Fibroblast of the aortic adventitia (primary cell): ENCODE data around the gene CAMK1D. TPM values are rescaled to one million over a fixed set of nuclear protein-coding genes. Genes with fewer than 3 reads are reported as not detected.
"Not testable (repeated sequence)": the region's sequence is repeated elsewhere in the genome, so short reads cannot be mapped to it uniquely, and the experiment has no call there.

Source experiments
- DNase-seq: peaks from one replicate; pipeline ENCODE4 v3.0.0-alpha.2; 2010; ENCODE audit warnings: low read depth
- H3K4me3 ChIP-seq: 2 replicates; pipeline ENCODE4 v1.5.1; 2011; ENCODE audit warnings: low read depth, mild to moderate bottlenecking, control low read depth, low read length, moderate library complexity
- total RNA-seq: library from RNA; depleted of rRNA; stranded (reverse); fragments of >200 nt; gene quantifications from 2 replicates; pipeline ENCODE4 v1.2.3, GENCODE V29; 2012; ENCODE audit warnings: low replicate concordance
- TF ChIP-seq, protein P1 (sequence below): IDR thresholded peaks from 2 replicates; pipeline ENCODE4 v1.5.1; 2011; ENCODE audit warnings: mild to moderate bottlenecking, low read length, control low read depth, inconsistent platforms; ENCODE audit not compliant: insufficient read depth

Gene CAMK1D
- total RNA-seq, 1 donor: 9.8 TPM

DNA sequence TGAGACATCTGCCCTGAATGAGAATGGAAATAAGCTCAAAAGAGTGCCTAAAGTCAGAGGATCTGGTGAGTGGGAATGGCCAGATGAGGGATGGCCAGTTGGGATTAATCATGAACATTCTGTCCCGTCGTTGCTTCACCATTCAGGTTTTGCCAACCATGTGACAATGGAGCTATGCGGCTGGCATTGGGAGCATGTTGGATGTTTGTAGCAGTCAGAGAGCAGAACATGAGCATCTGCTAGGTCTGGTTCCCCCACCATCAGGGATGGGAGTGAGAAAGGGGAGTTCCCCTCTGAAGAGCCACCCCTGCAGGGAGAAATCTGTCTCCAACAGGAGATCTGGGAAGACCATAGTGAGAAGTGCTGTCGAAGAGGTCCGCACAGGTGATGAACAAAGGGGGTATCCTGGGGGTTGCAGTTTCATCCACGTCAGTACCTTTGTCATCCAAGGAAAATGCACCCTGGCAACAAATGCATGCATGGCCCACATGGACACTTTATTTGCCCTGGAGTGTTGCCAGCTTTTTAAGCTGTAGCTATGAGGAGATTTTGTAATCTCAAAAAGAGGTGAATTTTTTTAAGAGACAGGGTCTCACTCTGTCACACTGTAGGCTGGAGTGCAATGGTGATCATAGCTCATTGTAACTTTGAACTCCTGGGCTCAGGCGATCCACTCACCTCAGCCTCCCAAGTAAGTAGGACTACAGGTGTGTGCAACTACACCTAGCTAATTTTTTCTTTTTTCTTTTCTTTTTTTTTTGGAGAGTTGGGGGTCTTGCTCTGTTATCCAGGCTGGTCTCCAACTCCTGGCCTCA lies 190.2 kb downstream of the CAMK1D start:
- peak; percentile 8 for DNase-seq
- TF ChIP-seq, protein P1, sequence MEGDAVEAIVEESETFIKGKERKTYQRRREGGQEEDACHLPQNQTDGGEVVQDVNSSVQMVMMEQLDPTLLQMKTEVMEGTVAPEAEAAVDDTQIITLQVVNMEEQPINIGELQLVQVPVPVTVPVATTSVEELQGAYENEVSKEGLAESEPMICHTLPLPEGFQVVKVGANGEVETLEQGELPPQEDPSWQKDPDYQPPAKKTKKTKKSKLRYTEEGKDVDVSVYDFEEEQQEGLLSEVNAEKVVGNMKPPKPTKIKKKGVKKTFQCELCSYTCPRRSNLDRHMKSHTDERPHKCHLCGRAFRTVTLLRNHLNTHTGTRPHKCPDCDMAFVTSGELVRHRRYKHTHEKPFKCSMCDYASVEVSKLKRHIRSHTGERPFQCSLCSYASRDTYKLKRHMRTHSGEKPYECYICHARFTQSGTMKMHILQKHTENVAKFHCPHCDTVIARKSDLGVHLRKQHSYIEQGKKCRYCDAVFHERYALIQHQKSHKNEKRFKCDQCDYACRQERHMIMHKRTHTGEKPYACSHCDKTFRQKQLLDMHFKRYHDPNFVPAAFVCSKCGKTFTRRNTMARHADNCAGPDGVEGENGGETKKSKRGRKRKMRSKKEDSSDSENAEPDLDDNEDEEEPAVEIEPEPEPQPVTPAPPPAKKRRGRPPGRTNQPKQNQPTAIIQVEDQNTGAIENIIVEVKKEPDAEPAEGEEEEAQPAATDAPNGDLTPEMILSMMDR: no peak
- no peak overlapping the region for H3K4me3 ChIP-seq

DNA sequence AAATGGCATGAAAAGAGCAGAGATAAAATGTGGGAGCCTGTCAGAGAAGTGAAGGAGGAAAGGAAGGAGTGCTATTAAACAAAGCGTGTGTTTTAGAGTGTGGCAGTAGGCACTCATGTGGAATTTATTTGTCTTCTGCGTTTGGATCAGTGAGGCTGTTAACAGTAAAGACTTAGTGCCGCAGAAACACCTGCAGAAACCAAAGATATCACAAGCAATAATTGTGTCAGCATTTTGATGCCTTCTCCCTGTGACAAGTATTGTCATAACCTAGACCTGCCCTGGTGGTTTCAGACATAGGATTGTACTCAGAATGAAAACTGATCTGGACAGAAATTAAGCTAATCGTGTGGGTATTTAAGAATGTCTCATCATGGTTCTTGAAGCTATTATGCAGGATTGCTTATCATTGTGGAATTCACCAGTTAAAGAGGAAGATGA lies 191.0 kb downstream of the CAMK1D start:
- H3K4me3 ChIP-seq: no peak overlapping the region
- TF ChIP-seq, protein P1: no peak
- DNase-seq: no peak

DNA sequence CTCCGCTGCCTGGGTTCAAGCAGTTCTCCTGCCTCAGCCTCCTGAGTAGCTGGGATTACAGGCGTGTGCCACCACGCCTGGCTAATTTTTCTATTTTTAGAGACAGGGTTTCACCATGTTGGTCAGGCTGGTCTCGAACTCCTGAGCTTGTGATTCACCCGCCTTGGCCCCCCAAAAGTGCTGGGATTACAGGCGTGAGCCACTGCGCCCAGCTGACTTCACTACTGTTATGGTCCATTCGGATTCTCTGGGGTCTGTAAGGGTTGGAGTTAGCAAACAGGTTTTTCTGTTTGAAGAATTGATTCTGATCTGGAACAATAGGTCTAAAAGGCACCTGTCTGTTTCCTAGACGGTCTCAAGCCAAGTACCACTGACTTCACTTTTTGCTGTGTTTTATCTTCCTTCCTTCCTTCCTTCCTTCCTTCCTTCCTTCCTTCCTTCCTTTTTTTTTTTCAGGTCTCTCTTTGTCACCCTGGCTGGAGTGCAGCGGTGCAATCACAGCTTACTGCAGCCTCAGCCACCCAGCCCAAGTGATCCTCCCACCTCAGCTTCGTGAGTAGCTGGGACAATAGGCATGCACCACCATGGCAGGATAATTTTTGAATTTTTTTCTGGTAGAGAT lies 192.2 kb downstream of the CAMK1D start:
- TF ChIP-seq, protein P1: no peak
- no peak overlapping the region for H3K4me3 ChIP-seq

DNA sequence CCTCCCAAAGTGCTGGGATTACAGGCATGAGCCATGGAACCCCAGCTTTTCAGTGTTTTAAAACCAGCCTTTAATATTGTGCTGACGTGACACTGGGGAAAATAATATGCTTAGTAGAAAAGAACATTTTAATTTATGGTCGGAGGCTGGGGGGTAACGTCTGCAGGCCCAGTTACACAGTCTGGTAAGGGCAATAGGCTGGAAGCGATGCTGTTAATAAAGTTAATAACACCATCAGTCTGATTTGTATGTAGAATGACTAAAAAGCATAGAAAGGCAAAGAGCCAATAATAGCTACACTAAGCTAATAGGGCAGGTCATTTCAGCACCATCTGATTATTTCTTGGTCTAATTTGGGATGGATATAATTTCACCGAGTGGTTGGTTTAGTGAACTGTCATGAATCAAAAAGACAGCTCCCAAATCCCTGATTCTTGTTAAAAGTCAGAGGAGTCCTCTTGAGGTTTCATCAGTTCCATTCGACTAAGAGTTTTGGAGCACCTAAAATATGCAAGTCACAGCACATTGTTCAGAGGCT lies 192.9 kb downstream of the CAMK1D start:
- TF ChIP-seq, protein P1: no peak
- no peak overlapping the region for H3K4me3 ChIP-seq
- no peak for DNase-seq

More for the DNA sequence above, 192.2 kb downstream of the CAMK1D start:
- no peak for DNase-seq

DNA sequence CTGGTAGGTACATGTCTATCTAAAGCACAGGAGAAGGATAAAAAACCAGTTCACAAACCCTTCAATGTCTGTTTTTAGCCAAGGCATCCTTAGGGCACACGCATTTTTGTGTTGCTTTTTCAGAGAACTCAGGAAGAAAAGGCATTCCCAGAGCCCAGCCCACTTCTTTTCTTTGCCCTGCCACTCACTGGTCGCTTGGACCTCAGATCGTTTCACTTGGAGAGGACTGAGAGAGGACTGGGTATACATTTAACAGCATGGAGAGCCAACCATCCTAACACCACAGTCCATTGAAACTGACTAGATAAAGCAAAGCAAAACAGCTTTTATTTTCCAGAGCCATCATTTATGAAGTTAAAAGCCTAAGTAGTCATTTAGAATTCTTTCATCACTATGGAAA lies 194.2 kb downstream of the CAMK1D start:
- no peak for DNase-seq
- TF ChIP-seq, protein P1: no peak
- no peak overlapping the region for H3K4me3 ChIP-seq

DNA sequence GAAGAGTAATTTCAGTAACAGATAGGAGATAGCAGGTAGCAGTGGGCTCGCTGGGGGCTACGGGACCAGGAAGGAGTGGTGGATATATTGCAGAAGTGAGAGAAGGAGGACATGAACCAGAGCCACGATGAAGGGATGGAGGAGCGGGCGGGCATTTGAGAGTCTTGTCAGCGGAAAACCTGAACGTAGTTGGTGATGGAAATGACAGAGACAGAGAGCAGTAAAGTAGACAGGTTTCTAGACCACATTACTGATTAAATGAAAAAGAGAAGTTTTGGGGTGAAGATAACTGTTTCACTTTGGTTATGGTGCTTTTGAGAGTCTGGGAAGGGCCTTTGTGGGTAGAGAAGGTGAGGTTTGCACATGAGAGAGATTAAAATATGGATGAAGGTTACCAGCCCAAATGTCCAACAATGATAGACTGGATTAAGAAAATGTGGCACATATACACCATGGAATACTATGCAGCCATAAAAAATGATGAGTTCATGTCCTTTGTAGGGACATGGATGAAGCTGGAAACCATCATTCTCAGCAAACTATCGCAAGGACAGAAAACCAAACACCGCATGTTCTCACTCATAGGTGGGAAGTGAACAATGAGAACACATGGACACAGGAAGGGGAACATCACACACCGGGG lies 196.9 kb downstream of the CAMK1D start:
- not testable (repeated sequence) for H3K4me3 ChIP-seq, DNase-seq

DNA sequence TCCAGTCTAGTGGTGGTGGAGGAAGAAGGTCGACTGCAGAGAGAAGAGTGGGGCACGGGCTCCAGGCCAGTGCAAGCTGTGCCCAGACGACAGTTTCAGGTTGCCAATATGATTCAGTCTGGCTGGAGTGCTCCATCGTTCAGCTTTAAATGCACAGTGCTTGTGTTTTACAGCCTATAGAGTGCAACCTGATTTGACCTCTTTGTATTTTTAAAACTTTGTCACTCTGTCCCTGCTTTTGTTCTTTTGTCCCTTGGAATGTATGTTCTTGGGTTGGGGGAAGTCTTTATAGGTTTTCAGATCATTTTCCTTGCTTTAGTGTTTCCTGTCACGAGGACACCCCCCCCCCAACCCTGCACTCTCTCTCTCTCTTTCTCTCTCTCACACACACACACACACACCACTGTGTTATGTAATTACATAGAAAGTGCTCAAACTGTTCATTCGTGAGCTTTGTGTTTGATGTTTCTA lies 198.0 kb downstream of the CAMK1D start:
- DNase-seq: no peak
- no peak overlapping the region for H3K4me3 ChIP-seq
- TF ChIP-seq, protein P1: no peak
